HEK293 (cell line): ENCODE data around the gene MRPL20.

ENCODE experiments used
- CTCF ChIP-seq: fragments of 450-650 bp; formaldehyde crosslinking; IDR thresholded peaks from 2 replicates; pipeline ENCODE4 v1.5.1; 2016; ENCODE audit warnings: missing biosample characterization, missing genetic modification characterization
- GLI4 ChIP-seq: fragments of 450-650 bp; formaldehyde crosslinking; IDR thresholded peaks from 2 replicates; pipeline ENCODE4 v1.5.1; 2016; ENCODE audit warnings: missing biosample characterization, missing genetic modification characterization
- GLIS1 ChIP-seq: fragments of 450-650 bp; formaldehyde crosslinking; IDR thresholded peaks from 2 replicates; pipeline ENCODE4 v1.5.1; 2016; ENCODE audit warnings: missing biosample characterization, missing genetic modification characterization
- IKZF3 ChIP-seq: fragments of 450-650 bp; IDR thresholded peaks from 2 replicates; pipeline ENCODE4 v1.5.0; 2018; ENCODE audit warnings: missing biosample characterization, mild to moderate bottlenecking, missing genetic modification characterization, moderate library complexity
- MZF1 ChIP-seq: fragments of 450-650 bp; formaldehyde crosslinking; IDR thresholded peaks from 2 replicates; pipeline ENCODE4 v1.5.1; 2017; ENCODE audit warnings: missing biosample characterization, missing genetic modification characterization, borderline replicate concordance
- PATZ1 ChIP-seq: fragments of 450-650 bp; formaldehyde crosslinking; IDR thresholded peaks from 2 replicates; pipeline ENCODE4 v1.5.1; 2016; ENCODE audit warnings: missing biosample characterization, missing genetic modification characterization
- PRDM1 ChIP-seq: fragments of 450-650 bp; formaldehyde crosslinking; IDR thresholded peaks from 2 replicates; pipeline ENCODE4; 2016; ENCODE audit warnings: missing biosample characterization, missing genetic modification characterization
- WT1 ChIP-seq: fragments of 450-650 bp; formaldehyde crosslinking; IDR thresholded peaks from 2 replicates; pipeline ENCODE4 v1.5.1; 2016; ENCODE audit warnings: missing biosample characterization, missing genetic modification characterization
- ZBTB48 ChIP-seq: fragments of 450-650 bp; formaldehyde crosslinking; IDR thresholded peaks from 2 replicates; pipeline ENCODE4 v1.5.1; 2016; ENCODE audit warnings: missing biosample characterization, missing genetic modification characterization
- ZBTB8A ChIP-seq: fragments of 450-650 bp; formaldehyde crosslinking; IDR thresholded peaks from 2 replicates; pipeline ENCODE4 v1.5.1; 2016; ENCODE audit warnings: missing biosample characterization, missing genetic modification characterization
- ZEB2 ChIP-seq: fragments of 450-650 bp; formaldehyde crosslinking; IDR thresholded peaks from 2 replicates; pipeline ENCODE4 v1.5.1; 2016; ENCODE audit warnings: missing biosample characterization, missing genetic modification characterization
- ZFP69B ChIP-seq: fragments of 450-650 bp; formaldehyde crosslinking; IDR thresholded peaks from 2 replicates; pipeline ENCODE4 v1.5.1; 2016; ENCODE audit warnings: missing biosample characterization, missing genetic modification characterization
- ZIC2 ChIP-seq: fragments of 450-650 bp; formaldehyde crosslinking; IDR thresholded peaks from 2 replicates; pipeline ENCODE4 v1.5.1; 2016; ENCODE audit warnings: missing biosample characterization, missing genetic modification characterization
- ZNF121 ChIP-seq: fragments of 450-650 bp; formaldehyde crosslinking; IDR thresholded peaks from 2 replicates; pipeline ENCODE4 v1.5.1; 2016; ENCODE audit warnings: missing biosample characterization, missing genetic modification characterization
- ZNF132 ChIP-seq: fragments of 450-650 bp; formaldehyde crosslinking; IDR thresholded peaks from 2 replicates; pipeline ENCODE4 v1.5.1; 2017; ENCODE audit warnings: missing biosample characterization, missing genetic modification characterization, borderline replicate concordance
- ZNF138 ChIP-seq: fragments of 450-650 bp; formaldehyde crosslinking; IDR thresholded peaks from 2 replicates; pipeline ENCODE4 v1.5.1; 2016; ENCODE audit warnings: missing biosample characterization, missing genetic modification characterization, borderline replicate concordance
- ZNF155 ChIP-seq: fragments of 450-650 bp; formaldehyde crosslinking; IDR thresholded peaks from 2 replicates; pipeline ENCODE4 v1.5.1; 2016; ENCODE audit warnings: missing biosample characterization, missing genetic modification characterization
- ZNF23 ChIP-seq: fragments of 450-650 bp; formaldehyde crosslinking; IDR thresholded peaks from 2 replicates; pipeline ENCODE4 v1.5.1; 2016; ENCODE audit warnings: missing biosample characterization, missing genetic modification characterization, borderline replicate concordance
- ZNF335 ChIP-seq: fragments of 450-650 bp; formaldehyde crosslinking; conservative IDR thresholded peaks from 2 replicates; pipeline ENCODE4 v1.5.1; 2016; ENCODE audit warnings: missing biosample characterization, missing genetic modification characterization
- ZNF404 ChIP-seq: fragments of 450-650 bp; formaldehyde crosslinking; IDR thresholded peaks from 2 replicates; pipeline ENCODE4 v1.5.1; 2017; ENCODE audit warnings: missing biosample characterization, missing genetic modification characterization
- ZNF510 ChIP-seq: fragments of 450-650 bp; formaldehyde crosslinking; IDR thresholded peaks from 2 replicates; pipeline ENCODE4 v1.5.1; 2018; ENCODE audit warnings: mild to moderate bottlenecking, missing genetic modification characterization, missing biosample characterization; ENCODE audit not compliant: insufficient replicate concordance
- ZNF514 ChIP-seq: fragments of 450-650 bp; formaldehyde crosslinking; IDR thresholded peaks from 2 replicates; pipeline ENCODE4 v1.5.1; 2016; ENCODE audit warnings: missing biosample characterization, missing genetic modification characterization
- ZNF600 ChIP-seq: fragments of 450-650 bp; formaldehyde crosslinking; IDR thresholded peaks from 2 replicates; pipeline ENCODE4 v1.5.1; 2016; ENCODE audit warnings: missing biosample characterization, missing genetic modification characterization
- ZNF654 ChIP-seq: fragments of 450-650 bp; formaldehyde crosslinking; IDR thresholded peaks from 2 replicates; pipeline ENCODE4 v1.5.1; 2016; ENCODE audit warnings: low read depth, missing biosample characterization, missing genetic modification characterization
- ZNF692 ChIP-seq: fragments of 450-650 bp; formaldehyde crosslinking; IDR thresholded peaks from 2 replicates; pipeline ENCODE4 v1.5.1; 2016; ENCODE audit warnings: missing biosample characterization, missing genetic modification characterization
- ZNF701 ChIP-seq: fragments of 450-650 bp; formaldehyde crosslinking; IDR thresholded peaks from 2 replicates; pipeline ENCODE4 v1.5.1; 2016; ENCODE audit warnings: missing biosample characterization, missing genetic modification characterization
- ZSCAN5A ChIP-seq: fragments of 450-650 bp; formaldehyde crosslinking; IDR thresholded peaks from 2 replicates; pipeline ENCODE4 v1.5.1; 2016; ENCODE audit warnings: missing biosample characterization, missing genetic modification characterization
- ZXDB ChIP-seq: fragments of 450-650 bp; formaldehyde crosslinking; IDR thresholded peaks from 2 replicates; pipeline ENCODE4 v1.5.1; 2016; ENCODE audit warnings: missing biosample characterization, missing genetic modification characterization
- TF ChIP-seq, protein P1 (sequence below): fragments of 450-650 bp; formaldehyde crosslinking; optimal IDR thresholded peaks from 2 replicates; pipeline ENCODE3; 2016; ENCODE audit warnings: missing biosample characterization, mild to moderate bottlenecking, missing genetic modification characterization
- TF ChIP-seq, protein P2 (sequence below): fragments of 450-650 bp; IDR thresholded peaks from 2 replicates; pipeline ENCODE4 v1.5.1; 2018; ENCODE audit warnings: missing biosample characterization, missing genetic modification characterization

The MRPL20 gene

GRCh38 chr1:1371746-1372711 lies 35.1 kb downstream of the MRPL20 start (continued):
- TF ChIP-seq ZNF692 (tag by site-specific recombination) (peak; percentile 86), PRDM1 (tag by site-specific recombination) (no peak), MZF1 (tag by site-specific recombination) (no peak), ZBTB8A (peak; percentile 40; the same call in 1 of the 2 replicates), CTCF (tag by site-specific recombination) (peak; percentile 77), ZXDB (tag by site-specific recombination) (no peak), ZNF132 (tag by site-specific recombination) (no peak), ZNF514 (tag by site-specific recombination) (no peak), ZEB2 (tag by site-specific recombination) (peak; percentile 35; the same call in 1 of the 2 replicates), WT1 (tag by site-specific recombination) (no peak), ZNF510 (tag by site-specific recombination) (no peak), ZNF404 (tag by site-specific recombination) (no peak), GLIS1 (tag by site-specific recombination) (peak; percentile 89), ZSCAN5A (no peak), ZNF155 (no peak), ZNF138 (tag by site-specific recombination) (no peak), ZNF654 (tag by site-specific recombination) (no peak), ZFP69B (tag by site-specific recombination) (peak; percentile 79), ZNF23 (tag by site-specific recombination) (no peak), ZBTB48 (tag by site-specific recombination) (peak; percentile 48; the same call in 1 of the 2 replicates), PATZ1 (0 out of 2 replicates have a peak, but pooled peaks have one; percentile 42), GLI4 (tag by site-specific recombination) (no peak), ZNF701 (no peak), ZIC2 (peak; percentile 57), IKZF3 (tag by site-specific recombination) (no peak), ZNF335 (tag by site-specific recombination) (no peak), ZNF600 (tag by site-specific recombination) (no peak), ZNF121 (tag by site-specific recombination) (no peak)
- TF ChIP-seq, protein P1, sequence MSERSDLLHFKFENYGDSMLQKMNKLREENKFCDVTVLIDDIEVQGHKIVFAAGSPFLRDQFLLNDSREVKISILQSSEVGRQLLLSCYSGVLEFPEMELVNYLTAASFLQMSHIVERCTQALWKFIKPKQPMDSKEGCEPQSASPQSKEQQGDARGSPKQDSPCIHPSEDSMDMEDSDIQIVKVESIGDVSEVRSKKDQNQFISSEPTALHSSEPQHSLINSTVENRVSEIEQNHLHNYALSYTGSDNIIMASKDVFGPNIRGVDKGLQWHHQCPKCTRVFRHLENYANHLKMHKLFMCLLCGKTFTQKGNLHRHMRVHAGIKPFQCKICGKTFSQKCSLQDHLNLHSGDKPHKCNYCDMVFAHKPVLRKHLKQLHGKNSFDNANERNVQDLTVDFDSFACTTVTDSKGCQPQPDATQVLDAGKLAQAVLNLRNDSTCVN, result peak; percentile 23
- TF ChIP-seq, protein P2, sequence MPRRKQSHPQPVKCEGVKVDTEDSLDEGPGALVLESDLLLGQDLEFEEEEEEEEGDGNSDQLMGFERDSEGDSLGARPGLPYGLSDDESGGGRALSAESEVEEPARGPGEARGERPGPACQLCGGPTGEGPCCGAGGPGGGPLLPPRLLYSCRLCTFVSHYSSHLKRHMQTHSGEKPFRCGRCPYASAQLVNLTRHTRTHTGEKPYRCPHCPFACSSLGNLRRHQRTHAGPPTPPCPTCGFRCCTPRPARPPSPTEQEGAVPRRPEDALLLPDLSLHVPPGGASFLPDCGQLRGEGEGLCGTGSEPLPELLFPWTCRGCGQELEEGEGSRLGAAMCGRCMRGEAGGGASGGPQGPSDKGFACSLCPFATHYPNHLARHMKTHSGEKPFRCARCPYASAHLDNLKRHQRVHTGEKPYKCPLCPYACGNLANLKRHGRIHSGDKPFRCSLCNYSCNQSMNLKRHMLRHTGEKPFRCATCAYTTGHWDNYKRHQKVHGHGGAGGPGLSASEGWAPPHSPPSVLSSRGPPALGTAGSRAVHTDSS (tag by site-specific recombination), result no peak
